ENCODE results near the gene SEC16A.
A peak's percentile ranks its signal among the peaks of the same experiment; 100 is the strongest.

SEC16A gene

GRCh38 chr9:136486823-136487620, 4.2 kb upstream of the SEC16A start:
- DNase-seq (ENCODE audit: low read depth, low spot score): no peak

GRCh38 chr9:136486131-136486530, 3.3 kb upstream of the SEC16A start:
- DNase-seq (ENCODE audit: low read depth, low spot score): no peak

GRCh38 chr9:136485049-136486045, 2.5 kb upstream of the SEC16A start:
- peak; percentile 89 for DNase-seq (ENCODE audit: low read depth, low spot score)

- no peak for DNase-seq (ENCODE audit: low read depth, low spot score)
Observed at GRCh38 chr9:136484153-136485048, 1.6 kb upstream of the SEC16A start.

GRCh38 chr9:136483589-136484152, 831 bp upstream of the SEC16A start:
- peak; percentile 98 for DNase-seq (ENCODE audit: low read depth, low spot score)

GRCh38 chr9:136482046-136482792, 621 bp downstream of the SEC16A start:
- DNase-seq (ENCODE audit: low read depth, low spot score): peak; percentile 48

- DNase-seq (ENCODE audit: low read depth, low spot score): no peak
Observed at GRCh38 chr9:136481558-136481957, 1.3 kb downstream of the SEC16A start.

- no peak for DNase-seq (ENCODE audit: low read depth, low spot score)
Observed at GRCh38 chr9:136476369-136477150, 6.3 kb downstream of the SEC16A start.

- no peak for DNase-seq (ENCODE audit: low read depth, low spot score)
Observed at GRCh38 chr9:136474974-136475865, 7.6 kb downstream of the SEC16A start.

- no peak for DNase-seq (ENCODE audit: low read depth, low spot score)
Observed at GRCh38 chr9:136474021-136474640, 8.7 kb downstream of the SEC16A start.

GRCh38 chr9:136473354-136473721, 9.5 kb downstream of the SEC16A start:
- DNase-seq (ENCODE audit: low read depth, low spot score): no peak

GRCh38 chr9:136472640-136473353, 10.0 kb downstream of the SEC16A start:
- no peak for DNase-seq (ENCODE audit: low read depth, low spot score)

- DNase-seq (ENCODE audit: low read depth, low spot score): no peak
Observed at GRCh38 chr9:136471802-136472487, 10.9 kb downstream of the SEC16A start.

GRCh38 chr9:136470792-136471469, 11.9 kb downstream of the SEC16A start:
- DNase-seq (ENCODE audit: low read depth, low spot score): no peak

- DNase-seq (ENCODE audit: low read depth, low spot score): no peak
Observed at GRCh38 chr9:136470356-136470755, 12.5 kb downstream of the SEC16A start.

- no peak for DNase-seq (ENCODE audit: low read depth, low spot score)
Observed at GRCh38 chr9:136467766-136468165, 15.1 kb downstream of the SEC16A start.
